ENCODE data around the gene BANK1. TPM values are rescaled to one million over a fixed set of nuclear protein-coding genes. Genes with fewer than 3 reads are reported as not detected.

Gene BANK1
- total RNA-seq, 1 experiment from 2014 or later = 2.4 TPM

DNA sequence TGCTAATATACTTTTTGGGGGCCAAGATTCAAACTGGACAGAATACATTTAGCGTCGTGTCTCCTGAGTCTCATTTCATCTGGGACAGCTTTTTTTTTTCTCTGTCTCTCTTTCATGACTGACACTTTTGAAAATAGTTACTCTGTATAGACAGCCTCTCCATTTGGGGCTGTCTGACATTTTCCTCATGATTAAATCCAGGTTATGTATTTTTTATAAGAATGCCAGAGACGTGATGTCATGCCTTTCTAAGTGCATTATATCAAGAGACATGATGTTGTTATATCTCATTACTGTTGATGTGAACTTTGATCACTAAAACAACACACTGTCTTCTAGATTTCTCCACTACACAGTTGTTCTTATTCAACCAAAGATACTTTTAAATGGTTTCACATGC, 199.0 kb downstream of the BANK1 start:
- TF ChIP-seq SRF (IDR thresholded peaks at IDR 0.05; ENCODE audit: low read depth) = no peak
- no peak for TF ChIP-seq EZH2 (IDR thresholded peaks at IDR 0.05)
- TF ChIP-seq RAD21 (IDR thresholded peaks at IDR 0.05; ENCODE audit: low read depth) = no peak
- no peak for TF ChIP-seq ZFX (IDR thresholded peaks at IDR 0.05)
- no peak for TF ChIP-seq CEBPB (IDR thresholded peaks at IDR 0.05; ENCODE audit: low read depth)
- no peak for TF ChIP-seq POLR2A (IDR thresholded peaks at IDR 0.05; ENCODE audit: borderline replicate concordance, extremely low read depth, insufficient read depth, insufficient read length)
- TF ChIP-seq, protein P1, sequence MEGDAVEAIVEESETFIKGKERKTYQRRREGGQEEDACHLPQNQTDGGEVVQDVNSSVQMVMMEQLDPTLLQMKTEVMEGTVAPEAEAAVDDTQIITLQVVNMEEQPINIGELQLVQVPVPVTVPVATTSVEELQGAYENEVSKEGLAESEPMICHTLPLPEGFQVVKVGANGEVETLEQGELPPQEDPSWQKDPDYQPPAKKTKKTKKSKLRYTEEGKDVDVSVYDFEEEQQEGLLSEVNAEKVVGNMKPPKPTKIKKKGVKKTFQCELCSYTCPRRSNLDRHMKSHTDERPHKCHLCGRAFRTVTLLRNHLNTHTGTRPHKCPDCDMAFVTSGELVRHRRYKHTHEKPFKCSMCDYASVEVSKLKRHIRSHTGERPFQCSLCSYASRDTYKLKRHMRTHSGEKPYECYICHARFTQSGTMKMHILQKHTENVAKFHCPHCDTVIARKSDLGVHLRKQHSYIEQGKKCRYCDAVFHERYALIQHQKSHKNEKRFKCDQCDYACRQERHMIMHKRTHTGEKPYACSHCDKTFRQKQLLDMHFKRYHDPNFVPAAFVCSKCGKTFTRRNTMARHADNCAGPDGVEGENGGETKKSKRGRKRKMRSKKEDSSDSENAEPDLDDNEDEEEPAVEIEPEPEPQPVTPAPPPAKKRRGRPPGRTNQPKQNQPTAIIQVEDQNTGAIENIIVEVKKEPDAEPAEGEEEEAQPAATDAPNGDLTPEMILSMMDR (IDR thresholded peaks at IDR 0.05 in 2 of 3, conservative IDR thresholded peaks at IDR 0.05 in 1 of 3; ENCODE audit: borderline replicate concordance in 1 of 3, insufficient read depth in 1 of 3, low read depth in 2 of 3, low read length in 2 of 3) = no peak
- no peak for TF ChIP-seq ZNF274 (IDR thresholded peaks at IDR 0.05; ENCODE audit: low read depth, low read length)
- TF ChIP-seq TCF7L2 (IDR thresholded peaks at IDR 0.05; ENCODE audit: borderline replicate concordance, extremely low read depth, insufficient read depth, insufficient read length) = no peak
- TF ChIP-seq YY1 (IDR thresholded peaks at IDR 0.05; ENCODE audit: extremely low read depth, insufficient replicate concordance, low read depth, low read length) = no peak
- TF ChIP-seq SIN3A (IDR thresholded peaks at IDR 0.05; ENCODE audit: low read depth) = no peak
- TF ChIP-seq, protein P2, sequence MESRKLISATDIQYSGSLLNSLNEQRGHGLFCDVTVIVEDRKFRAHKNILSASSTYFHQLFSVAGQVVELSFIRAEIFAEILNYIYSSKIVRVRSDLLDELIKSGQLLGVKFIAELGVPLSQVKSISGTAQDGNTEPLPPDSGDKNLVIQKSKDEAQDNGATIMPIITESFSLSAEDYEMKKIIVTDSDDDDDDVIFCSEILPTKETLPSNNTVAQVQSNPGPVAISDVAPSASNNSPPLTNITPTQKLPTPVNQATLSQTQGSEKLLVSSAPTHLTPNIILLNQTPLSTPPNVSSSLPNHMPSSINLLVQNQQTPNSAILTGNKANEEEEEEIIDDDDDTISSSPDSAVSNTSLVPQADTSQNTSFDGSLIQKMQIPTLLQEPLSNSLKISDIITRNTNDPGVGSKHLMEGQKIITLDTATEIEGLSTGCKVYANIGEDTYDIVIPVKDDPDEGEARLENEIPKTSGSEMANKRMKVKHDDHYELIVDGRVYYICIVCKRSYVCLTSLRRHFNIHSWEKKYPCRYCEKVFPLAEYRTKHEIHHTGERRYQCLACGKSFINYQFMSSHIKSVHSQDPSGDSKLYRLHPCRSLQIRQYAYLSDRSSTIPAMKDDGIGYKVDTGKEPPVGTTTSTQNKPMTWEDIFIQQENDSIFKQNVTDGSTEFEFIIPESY (IDR thresholded peaks at IDR 0.05; ENCODE audit: extremely low read depth, insufficient replicate concordance, low read length) = no peak
- TF ChIP-seq, protein P3, sequence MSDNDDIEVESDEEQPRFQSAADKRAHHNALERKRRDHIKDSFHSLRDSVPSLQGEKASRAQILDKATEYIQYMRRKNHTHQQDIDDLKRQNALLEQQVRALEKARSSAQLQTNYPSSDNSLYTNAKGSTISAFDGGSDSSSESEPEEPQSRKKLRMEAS (IDR thresholded peaks at IDR 0.05) = no peak
- no peak for TF ChIP-seq EZH2phosphoT487 (IDR thresholded peaks at IDR 0.05; ENCODE audit: borderline replicate concordance)
- no peak for TF ChIP-seq JUND (IDR thresholded peaks at IDR 0.05)
- no peak for TF ChIP-seq EGR1 (IDR thresholded peaks at IDR 0.05; ENCODE audit: low read depth)
- TF ChIP-seq SP1 (IDR thresholded peaks at IDR 0.05; ENCODE audit: low read depth) = no peak
- TF ChIP-seq, protein P4, sequence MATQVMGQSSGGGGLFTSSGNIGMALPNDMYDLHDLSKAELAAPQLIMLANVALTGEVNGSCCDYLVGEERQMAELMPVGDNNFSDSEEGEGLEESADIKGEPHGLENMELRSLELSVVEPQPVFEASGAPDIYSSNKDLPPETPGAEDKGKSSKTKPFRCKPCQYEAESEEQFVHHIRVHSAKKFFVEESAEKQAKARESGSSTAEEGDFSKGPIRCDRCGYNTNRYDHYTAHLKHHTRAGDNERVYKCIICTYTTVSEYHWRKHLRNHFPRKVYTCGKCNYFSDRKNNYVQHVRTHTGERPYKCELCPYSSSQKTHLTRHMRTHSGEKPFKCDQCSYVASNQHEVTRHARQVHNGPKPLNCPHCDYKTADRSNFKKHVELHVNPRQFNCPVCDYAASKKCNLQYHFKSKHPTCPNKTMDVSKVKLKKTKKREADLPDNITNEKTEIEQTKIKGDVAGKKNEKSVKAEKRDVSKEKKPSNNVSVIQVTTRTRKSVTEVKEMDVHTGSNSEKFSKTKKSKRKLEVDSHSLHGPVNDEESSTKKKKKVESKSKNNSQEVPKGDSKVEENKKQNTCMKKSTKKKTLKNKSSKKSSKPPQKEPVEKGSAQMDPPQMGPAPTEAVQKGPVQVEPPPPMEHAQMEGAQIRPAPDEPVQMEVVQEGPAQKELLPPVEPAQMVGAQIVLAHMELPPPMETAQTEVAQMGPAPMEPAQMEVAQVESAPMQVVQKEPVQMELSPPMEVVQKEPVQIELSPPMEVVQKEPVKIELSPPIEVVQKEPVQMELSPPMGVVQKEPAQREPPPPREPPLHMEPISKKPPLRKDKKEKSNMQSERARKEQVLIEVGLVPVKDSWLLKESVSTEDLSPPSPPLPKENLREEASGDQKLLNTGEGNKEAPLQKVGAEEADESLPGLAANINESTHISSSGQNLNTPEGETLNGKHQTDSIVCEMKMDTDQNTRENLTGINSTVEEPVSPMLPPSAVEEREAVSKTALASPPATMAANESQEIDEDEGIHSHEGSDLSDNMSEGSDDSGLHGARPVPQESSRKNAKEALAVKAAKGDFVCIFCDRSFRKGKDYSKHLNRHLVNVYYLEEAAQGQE (IDR thresholded peaks at IDR 0.05; ENCODE audit: low read depth) = no peak
- TF ChIP-seq CBX3 (IDR thresholded peaks at IDR 0.05; ENCODE audit: low read depth) = no peak
- no peaks in the 10 kb centered on the region for H3K79me2 ChIP-seq (ENCODE audit: insufficient read depth, low read length)
- ChIA-PET RAD21 (ENCODE audit: low non-redundant PET in 1 of 2, low total read pairs in 2 of 2, uncharacterized antibody in 2 of 2, unreplicated experiment in 2 of 2) (no interaction called here), CTCF (no interaction called here), POLR2A (no interaction called here)
- H4K20me1 ChIP-seq (ENCODE audit: insufficient read depth) = no peaks in the 10 kb centered on the region
- no peaks in the 10 kb centered on the region for H3K27me3 ChIP-seq (ENCODE audit: insufficient read depth, low read length)
- no peak overlapping the region for H3K9ac ChIP-seq (ENCODE audit: low read length)
- H3K4me1 ChIP-seq (ENCODE audit: control insufficient read depth in 1 of 2, insufficient read depth in 2 of 2, low read length in 2 of 2) = no peaks in the 10 kb centered on the region
- H3K9me2 ChIP-seq (ENCODE audit: insufficient read depth) = no peaks in the 10 kb centered on the region
- no peak overlapping the region for H2AFZ ChIP-seq (ENCODE audit: low read depth, low read length, poor library complexity, severe bottlenecking)
- H3K4me3 ChIP-seq (replicated peaks in 1 of 2; ENCODE audit: low read depth in 1 of 2, low read length in 2 of 2) = no peak overlapping the region
- intact Hi-C loops (cut with micrococcal nuclease) = no loop called here
- ATAC-seq (no peak), DNase-seq (ENCODE audit: low read depth, low spot score) (no peak)
- no TSS peak for BruUV-seq (replicated peaks)
- H3K9me3 ChIP-seq (ENCODE audit: control insufficient read depth in 1 of 2, insufficient read depth in 1 of 2, low read depth in 1 of 2, low read length in 2 of 2) = no peaks in the 10 kb centered on the region
- H3K36me3 ChIP-seq (ENCODE audit: control insufficient read depth in 1 of 2, insufficient read depth in 2 of 2, low read length in 2 of 2) = no peaks in the 10 kb centered on the region
- no peak overlapping the region for H3K27ac ChIP-seq (ENCODE audit: low read depth, low read length)
- no peak overlapping the region for H3K4me2 ChIP-seq (ENCODE audit: low read length)

All from HCT116 (cell line).